Nephron progenitor cell (in vitro differentiated cells): ENCODE results near the gene PIP4K2C.

Experiments
- DNase-seq: peaks from one replicate; pipeline ENCODE4 v3.0.0; 2021
- H3K27ac Mint-ChIP-seq: 2 replicates; pipeline ENCODE4 v1.8.0; 2021; ENCODE audit warnings: mild to moderate bottlenecking, moderate library complexity, mixed read lengths
- H3K27me3 Mint-ChIP-seq: 2 replicates; pipeline ENCODE4 v1.8.0; 2021; ENCODE audit warnings: mild to moderate bottlenecking, low read depth, mixed read lengths; ENCODE audit not compliant: poor library complexity
- H3K36me3 Mint-ChIP-seq: 2 replicates; pipeline ENCODE4 v1.8.0; 2021; ENCODE audit warnings: low read depth, mixed read lengths
- H3K4me1 Mint-ChIP-seq: 2 replicates; pipeline ENCODE4 v1.8.0; 2021; ENCODE audit warnings: mixed read lengths
- H3K4me3 Mint-ChIP-seq: 2 replicates; pipeline ENCODE4 v1.8.0; 2021; ENCODE audit warnings: mild to moderate bottlenecking, moderate library complexity, mixed read lengths
- H3K9me3 Mint-ChIP-seq: 2 replicates; pipeline ENCODE4 v1.8.0; 2021; ENCODE audit warnings: mild to moderate bottlenecking, moderate library complexity, mixed read lengths
- TF ChIP-seq, protein P1 (sequence below): fragments of 200-600 bp; sonication (generic); IDR thresholded peaks from 2 replicates; pipeline ENCODE4 v1.5.0; 2021; ENCODE audit warnings: antibody characterized with exemption

Gene PIP4K2C

DNA sequence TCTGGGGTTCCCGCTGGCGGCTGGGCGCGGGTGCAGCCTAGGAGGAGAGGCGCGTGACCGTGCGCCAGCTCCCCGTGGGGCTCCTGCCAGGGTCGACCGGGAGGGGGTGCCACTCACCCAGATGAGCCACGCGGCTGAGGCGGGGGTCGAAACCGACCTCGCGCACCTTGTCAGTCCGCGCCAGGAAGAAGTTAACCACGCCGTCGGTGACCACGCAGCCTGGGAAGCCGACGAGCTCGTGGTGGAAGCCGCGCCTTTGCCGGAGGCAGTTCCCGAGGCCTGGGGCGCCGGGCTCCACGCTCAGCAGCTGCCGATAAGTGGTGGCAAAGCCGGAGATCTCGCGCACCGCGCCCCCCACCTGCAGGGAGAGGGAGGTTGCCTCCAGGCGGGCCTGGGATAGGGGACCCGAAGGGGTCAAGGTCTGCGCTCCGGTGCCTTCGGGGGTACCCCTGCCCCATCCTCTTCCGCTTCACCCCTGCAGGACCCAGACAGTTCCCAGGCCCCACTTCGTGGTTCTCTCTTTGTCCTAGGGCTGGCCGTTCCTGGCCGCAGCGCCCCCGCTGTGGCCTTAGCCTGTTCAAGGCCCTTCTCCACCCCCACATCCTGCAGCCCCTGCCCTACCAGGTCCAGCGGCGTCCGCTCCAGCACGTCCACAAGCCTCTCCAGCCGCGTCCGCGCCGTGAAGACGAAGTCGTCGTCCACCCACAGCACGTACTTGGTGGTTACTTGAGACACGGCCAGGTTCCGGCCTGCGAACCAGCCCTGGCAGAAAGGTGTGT lies 36.7 kb downstream of the PIP4K2C start:
- DNase-seq: peak; percentile 42
- peak overlapping the region; percentile 69 for H3K4me3 Mint-ChIP-seq
- H3K4me1 Mint-ChIP-seq: peaks cover 28% of the 10 kb centered on the region
- no peaks in the 10 kb centered on the region for H3K36me3 Mint-ChIP-seq
- no peak overlapping the region for H3K27ac Mint-ChIP-seq
- TF ChIP-seq, protein P1, sequence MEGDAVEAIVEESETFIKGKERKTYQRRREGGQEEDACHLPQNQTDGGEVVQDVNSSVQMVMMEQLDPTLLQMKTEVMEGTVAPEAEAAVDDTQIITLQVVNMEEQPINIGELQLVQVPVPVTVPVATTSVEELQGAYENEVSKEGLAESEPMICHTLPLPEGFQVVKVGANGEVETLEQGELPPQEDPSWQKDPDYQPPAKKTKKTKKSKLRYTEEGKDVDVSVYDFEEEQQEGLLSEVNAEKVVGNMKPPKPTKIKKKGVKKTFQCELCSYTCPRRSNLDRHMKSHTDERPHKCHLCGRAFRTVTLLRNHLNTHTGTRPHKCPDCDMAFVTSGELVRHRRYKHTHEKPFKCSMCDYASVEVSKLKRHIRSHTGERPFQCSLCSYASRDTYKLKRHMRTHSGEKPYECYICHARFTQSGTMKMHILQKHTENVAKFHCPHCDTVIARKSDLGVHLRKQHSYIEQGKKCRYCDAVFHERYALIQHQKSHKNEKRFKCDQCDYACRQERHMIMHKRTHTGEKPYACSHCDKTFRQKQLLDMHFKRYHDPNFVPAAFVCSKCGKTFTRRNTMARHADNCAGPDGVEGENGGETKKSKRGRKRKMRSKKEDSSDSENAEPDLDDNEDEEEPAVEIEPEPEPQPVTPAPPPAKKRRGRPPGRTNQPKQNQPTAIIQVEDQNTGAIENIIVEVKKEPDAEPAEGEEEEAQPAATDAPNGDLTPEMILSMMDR: no peak
- H3K9me3 Mint-ChIP-seq: no peaks in the 10 kb centered on the region
- peaks cover 100% of the 10 kb centered on the region for H3K27me3 Mint-ChIP-seq

DNA sequence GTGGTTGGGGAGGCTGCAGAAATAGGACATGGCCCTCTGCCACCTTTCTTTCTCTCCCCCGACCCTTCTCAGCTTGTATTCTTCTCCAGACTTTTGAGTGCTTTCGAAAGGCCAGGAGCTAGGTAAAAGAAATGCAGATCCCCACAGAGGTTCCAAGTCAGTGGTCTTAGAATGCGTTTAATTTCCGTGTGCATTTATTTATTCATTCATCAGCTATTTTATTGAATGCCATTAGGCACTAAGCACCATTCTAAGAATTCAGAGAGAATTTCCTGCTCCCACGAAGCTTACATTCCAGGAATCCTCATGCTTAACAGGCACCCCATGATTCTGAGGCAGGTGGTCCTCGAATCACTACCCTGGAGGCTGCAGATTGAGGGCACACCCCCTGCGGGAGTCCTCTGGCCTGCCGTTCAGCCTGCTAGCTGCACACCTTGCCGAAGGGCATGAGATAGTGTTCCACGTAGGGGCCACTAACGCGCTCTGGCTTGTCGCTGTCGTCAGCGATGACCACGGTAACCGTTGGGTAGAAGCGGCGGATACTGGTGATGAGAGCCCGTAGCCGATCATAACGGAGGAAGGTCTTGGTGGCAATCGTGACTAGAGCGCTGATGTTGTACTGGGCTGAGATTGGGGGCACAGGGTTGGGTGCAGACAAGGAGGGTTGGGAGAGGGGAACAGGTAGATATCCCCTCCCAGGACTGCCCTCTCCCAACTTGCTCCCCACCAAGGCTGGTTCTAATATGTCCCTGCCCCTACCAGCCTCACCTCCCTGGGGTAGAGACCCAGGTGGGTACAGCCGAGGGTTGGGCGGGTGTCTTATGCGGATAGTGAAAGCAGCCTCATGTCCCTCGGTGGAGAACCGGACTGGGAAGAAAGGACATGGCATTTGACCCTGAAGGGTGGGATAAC lies 37.5 kb downstream of the PIP4K2C start:
- Mint-ChIP-seq H3K36me3 (no peaks in the 10 kb centered on the region), H3K4me3 (peak overlapping the region; percentile 69), H3K4me1 (peaks cover 28% of the 10 kb centered on the region), H3K27me3 (peaks cover 100% of the 10 kb centered on the region), H3K27ac (no peak overlapping the region), H3K9me3 (no peaks in the 10 kb centered on the region)
- DNase-seq: no peak
- TF ChIP-seq, protein P1: no peak

DNA sequence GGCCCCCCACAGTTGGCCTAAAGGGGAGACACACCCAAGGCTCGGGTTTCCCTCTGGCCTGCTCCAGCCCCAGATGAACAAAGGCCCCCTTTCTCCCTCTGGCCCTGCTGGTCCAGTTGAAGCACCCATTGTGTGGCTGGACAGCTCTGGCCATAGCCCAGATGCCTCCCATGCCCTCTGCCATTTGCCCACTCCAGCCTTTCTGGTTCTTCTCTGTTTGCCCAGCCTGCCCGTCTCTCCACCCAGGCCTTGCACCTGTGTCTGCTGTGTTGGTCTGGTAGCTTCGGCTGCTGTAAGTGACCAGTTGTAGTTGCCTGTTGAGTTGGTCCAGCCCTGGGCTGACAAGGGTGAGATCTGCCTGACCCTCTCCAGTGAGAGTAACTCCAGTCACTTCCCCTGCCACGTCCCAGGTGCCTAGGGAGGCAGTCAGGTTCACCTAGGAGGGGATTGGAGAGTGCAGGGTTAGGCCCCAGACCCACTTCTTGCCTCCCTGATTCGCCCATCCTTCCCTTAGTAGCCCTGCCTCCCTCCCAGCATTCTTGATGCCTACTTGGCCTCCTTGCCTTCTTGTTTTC lies 39.0 kb downstream of the PIP4K2C start:
- no peak overlapping the region for H3K4me3 Mint-ChIP-seq

DNA sequence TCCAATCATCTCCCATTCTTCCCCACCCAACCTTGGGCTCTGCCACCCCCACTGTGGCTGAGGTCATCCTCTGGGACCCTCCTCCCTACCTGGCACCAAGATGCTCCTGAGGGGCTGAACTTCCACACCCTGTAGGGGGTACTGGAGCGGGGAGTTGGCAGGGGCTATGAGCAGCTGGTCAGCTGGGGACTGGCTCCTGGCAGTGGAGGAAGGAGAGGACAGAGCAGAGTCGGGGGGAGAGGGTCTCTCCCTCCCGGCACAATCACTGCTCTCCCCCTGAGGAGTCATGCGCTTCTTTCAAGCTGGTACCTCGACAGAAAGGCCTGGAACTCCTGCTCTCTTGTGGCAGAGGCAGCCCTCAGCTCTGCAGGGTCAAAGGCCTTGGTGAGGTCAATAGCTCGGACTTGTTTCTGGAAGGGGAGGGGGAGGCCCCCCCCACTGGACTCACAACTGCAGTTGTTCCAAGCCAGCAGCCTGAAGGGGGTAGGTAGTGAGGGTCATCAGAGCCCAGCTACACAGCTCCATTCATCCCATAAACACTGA lies 40.0 kb downstream of the PIP4K2C start:
- TF ChIP-seq, protein P1: no peak
- H3K9me3 Mint-ChIP-seq: no peaks in the 10 kb centered on the region
- no peak for DNase-seq
- H3K27ac Mint-ChIP-seq: no peak overlapping the region
- no peaks in the 10 kb centered on the region for H3K36me3 Mint-ChIP-seq
- no peak overlapping the region for H3K4me3 Mint-ChIP-seq
- peaks cover 25% of the 10 kb centered on the region for H3K4me1 Mint-ChIP-seq
- H3K27me3 Mint-ChIP-seq: peaks cover 100% of the 10 kb centered on the region

More for the DNA sequence above, 39.0 kb downstream of the PIP4K2C start:
- peaks cover 100% of the 10 kb centered on the region for H3K27me3 Mint-ChIP-seq
- no peaks in the 10 kb centered on the region for H3K36me3 Mint-ChIP-seq
- H3K27ac Mint-ChIP-seq: no peak overlapping the region
- TF ChIP-seq, protein P1: no peak
- no peak for DNase-seq
- no peaks in the 10 kb centered on the region for H3K9me3 Mint-ChIP-seq
- peaks cover 28% of the 10 kb centered on the region for H3K4me1 Mint-ChIP-seq

DNA sequence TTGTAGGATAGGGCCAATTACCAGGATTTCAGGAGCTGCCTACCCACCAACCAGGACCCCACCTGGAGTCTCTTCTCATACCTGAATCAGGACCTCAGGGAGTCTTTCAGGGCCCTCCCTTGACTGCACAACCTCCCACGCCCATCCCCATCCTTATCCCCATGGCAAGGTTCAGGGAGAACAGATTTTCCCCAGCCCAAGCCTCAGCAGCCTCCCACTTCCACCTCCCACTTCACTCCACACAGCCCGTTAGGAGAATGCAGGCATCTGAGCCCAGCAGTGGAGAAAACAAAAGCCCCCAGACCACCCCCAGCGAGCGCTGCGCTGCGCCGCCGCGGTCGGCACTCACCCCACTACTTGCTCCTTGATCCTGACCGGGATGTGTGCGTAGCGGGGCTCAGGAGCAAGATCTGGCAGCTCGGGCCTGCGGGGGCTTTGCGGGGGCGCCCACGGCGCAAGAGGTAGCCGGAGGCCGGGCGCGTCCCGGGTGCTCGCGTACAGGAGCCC lies 40.6 kb downstream of the PIP4K2C start:
- Mint-ChIP-seq H3K9me3 (no peaks in the 10 kb centered on the region), H3K4me1 (peaks cover 19% of the 10 kb centered on the region), H3K27me3 (peaks cover 99% of the 10 kb centered on the region), H3K4me3 (peak overlapping the region; percentile 71), H3K27ac (no peak overlapping the region), H3K36me3 (no peaks in the 10 kb centered on the region)
- TF ChIP-seq, protein P1: no peak
- DNase-seq: no peak
